GM23338 (cell line): ENCODE data around the gene CASS4. TPM values are rescaled to one million over a fixed set of nuclear protein-coding genes. Genes with fewer than 3 reads are reported as not detected.

ENCODE experiments used
- ATAC-seq: fragments of 200-7000 bp; cut with Tn5 transposase; 3 replicates; pipeline ENCODE4 v1.9.1; 2020
- DNase-seq: peaks from one replicate; pipeline ENCODE4 v3.0.0-alpha.2; 2015; ENCODE audit warnings: low spot score
- H2AFZ ChIP-seq: fragments of 200-600 bp; sonication (generic); 2 replicates; pipeline ENCODE4 v1.8.0; 2016; ENCODE audit warnings: antibody characterized with exemption, mild to moderate bottlenecking, moderate library complexity
- H3F3A ChIP-seq: fragments of 200-600 bp; sonication (generic); replicated peaks from 2 replicates; pipeline ENCODE4 v1.8.0; 2017; ENCODE audit warnings: antibody characterized with exemption, mixed run types, low read depth
- H3K27ac ChIP-seq: fragments of 200-600 bp; sonication (generic); 2 replicates; pipeline ENCODE4 v1.6.1; 2016; ENCODE audit warnings: low read depth
- H3K27me3 ChIP-seq: fragments of 200-600 bp; sonication (generic); 2 replicates; pipeline ENCODE4 v1.8.0; 2016; ENCODE audit warnings: mild to moderate bottlenecking, mixed run types, moderate library complexity; ENCODE audit not compliant: insufficient read depth
- H3K36me3 ChIP-seq: fragments of 200-600 bp; sonication (generic); 2 replicates; pipeline ENCODE4 v1.8.0; 2016; ENCODE audit warnings: mild to moderate bottlenecking; ENCODE audit not compliant: insufficient read depth
- H3K4me1 ChIP-seq: fragments of 200-600 bp; sonication (generic); 2 replicates; pipeline ENCODE4 v1.8.0; 2016; ENCODE audit warnings: mild to moderate bottlenecking, moderate library complexity; ENCODE audit not compliant: insufficient read depth
- H3K4me2 ChIP-seq: fragments of 200-600 bp; sonication (generic); 2 replicates; pipeline ENCODE4 v1.7.1; 2017; ENCODE audit warnings: mixed run types
- H3K4me3 ChIP-seq: fragments of 200-600 bp; sonication (generic); 2 replicates; pipeline ENCODE4 v1.6.1; 2016; ENCODE audit warnings: mixed run types
- H3K79me2 ChIP-seq: fragments of 200-600 bp; sonication (generic); replicated peaks from 2 replicates; pipeline ENCODE4 v1.8.0; 2017; ENCODE audit warnings: mild to moderate bottlenecking; ENCODE audit not compliant: insufficient read depth
- H3K9me2 ChIP-seq: fragments of 200-600 bp; sonication (generic); 2 replicates; pipeline ENCODE4 v1.8.0; 2017; ENCODE audit not compliant: insufficient read depth
- H4K20me1 ChIP-seq: fragments of 200-600 bp; sonication (generic); replicated peaks from 2 replicates; pipeline ENCODE4 v1.8.0; 2017; ENCODE audit warnings: mild to moderate bottlenecking; ENCODE audit not compliant: insufficient read depth
- H3K27ac Mint-ChIP-seq: 2 replicates; pipeline ENCODE4 v1.8.0; 2020; ENCODE audit warnings: inconsistent platforms, mild to moderate bottlenecking, moderate library complexity, mixed read lengths
- H3K27me3 Mint-ChIP-seq: 3 replicates; pipeline ENCODE4 v1.8.0; 2022; ENCODE audit warnings: low read depth, mild to moderate bottlenecking, moderate library complexity, mixed read lengths, inconsistent platforms; ENCODE audit not compliant: insufficient read depth, poor library complexity
- H3K36me3 Mint-ChIP-seq: 3 replicates; pipeline ENCODE4 v1.8.0; 2021; ENCODE audit warnings: low read depth, mild to moderate bottlenecking, inconsistent platforms, moderate library complexity, mixed read lengths
- H3K4me1 Mint-ChIP-seq: 3 replicates; pipeline ENCODE4 v1.8.0; 2020; ENCODE audit warnings: mild to moderate bottlenecking, inconsistent platforms, mixed read lengths
- H3K4me3 Mint-ChIP-seq: 3 replicates; pipeline ENCODE4 v1.8.0; 2021; ENCODE audit warnings: moderate library complexity, mild to moderate bottlenecking, inconsistent platforms, mixed read lengths
- H3K9me3 Mint-ChIP-seq: 3 replicates; pipeline ENCODE4 v1.8.0; 2020; ENCODE audit warnings: moderate library complexity, mild to moderate bottlenecking, inconsistent platforms, mixed read lengths
- EZH2 ChIP-seq: fragments of 200-600 bp; sonication (generic); IDR thresholded peaks from one replicate; pipeline ENCODE4 v1.8.0; 2017; ENCODE audit warnings: antibody characterized with exemption, mild to moderate bottlenecking, low read depth; ENCODE audit not compliant: unreplicated experiment
- EZH2phosphoT487 ChIP-seq: fragments of 200-600 bp; sonication (generic); IDR thresholded peaks from one replicate; pipeline ENCODE4 v1.8.1; 2018; ENCODE audit warnings: antibody characterized with exemption; ENCODE audit not compliant: unreplicated experiment
- POLR2AphosphoS5 ChIP-seq: IDR thresholded peaks from 2 replicates; pipeline ENCODE4 v1.6.1; 2016; ENCODE audit warnings: antibody characterized with exemption, low read depth
- STAT1 ChIP-seq: IDR thresholded peaks from one replicate; pipeline ENCODE4 v1.6.1; 2016; ENCODE audit warnings: antibody characterized with exemption; ENCODE audit not compliant: unreplicated experiment
- ZNF331 ChIP-seq: fragments of 250-450 bp; sonication (Bioruptor Pico); IDR thresholded peaks from 2 replicates; pipeline ENCODE4 v1.5.0; 2020; ENCODE audit warnings: low read depth, mild to moderate bottlenecking, moderate library complexity
- polyA plus RNA-seq: library from polyadenylated mRNA; unstranded; fragments of >200 nt; fragmentation: Nextera tagmentation; extraction: Ambion mirVana; gene quantifications from 2 replicates; pipeline ENCODE4 v1.2.1, GENCODE V29; 2016
- total RNA-seq: library from RNA; depleted of rRNA; stranded (reverse); fragments of >200 nt; shearing (Covaris generic); gene quantifications from 2 replicates; pipeline ENCODE4 v1.2.3, GENCODE V29; 2014
- TF ChIP-seq, protein P1 (sequence below): IDR thresholded peaks from one replicate; pipeline ENCODE4 v1.6.1; 2018; ENCODE audit warnings: antibody characterized with exemption; ENCODE audit not compliant: unreplicated experiment
- TF ChIP-seq, protein P2 (sequence below): fragments of 250-450 bp; sonication (Bioruptor Pico); IDR thresholded peaks from 2 replicates; pipeline ENCODE4 v1.5.0; 2020; ENCODE audit warnings: mild to moderate bottlenecking, moderate library complexity

CASS4 gene
- total and polyA plus RNA-seq, 2 experiments from 2014 or later: not detected

DNA sequence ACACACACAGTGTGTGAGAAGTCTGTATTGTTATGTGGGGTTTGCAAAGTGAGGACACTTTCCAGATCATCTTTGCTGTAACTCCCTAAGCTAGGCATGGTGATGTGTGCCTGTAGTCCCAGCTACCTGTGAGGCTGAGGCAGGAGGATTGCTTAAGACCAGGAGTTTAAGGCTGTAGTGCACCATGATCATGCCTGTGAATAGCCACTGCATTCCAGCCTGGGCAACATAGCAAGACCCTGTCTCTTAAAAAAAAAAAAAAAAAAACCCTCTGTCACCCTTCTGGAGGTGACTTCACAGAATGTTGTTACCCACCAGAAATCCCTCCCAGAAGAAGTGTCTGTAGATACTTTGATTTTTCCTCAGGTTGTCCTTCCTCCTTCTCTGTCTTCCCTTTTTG, 14.9 kb downstream of the CASS4 start (continued):
- no peak for TF ChIP-seq EZH2phosphoT487
- TF ChIP-seq POLR2AphosphoS5: no peak

DNA sequence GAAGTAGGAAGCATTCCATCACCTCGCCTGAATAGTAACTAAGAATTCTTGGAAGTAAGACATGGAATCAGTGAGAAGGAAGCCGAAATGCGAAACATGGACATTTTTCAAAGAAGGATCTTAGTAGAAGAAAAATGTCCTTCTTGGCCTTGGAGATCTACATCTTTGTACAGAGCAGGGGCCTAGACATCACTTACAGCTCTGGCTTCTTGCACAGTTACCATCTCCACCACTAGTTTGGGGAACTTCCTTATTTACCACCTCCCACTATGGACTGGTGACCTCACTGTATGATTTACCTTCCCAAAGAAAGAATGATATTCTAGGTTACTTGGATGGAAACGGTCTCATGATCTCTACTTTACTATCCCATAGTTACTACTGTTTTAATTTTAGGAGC, 15.7 kb downstream of the CASS4 start:
- Mint-ChIP-seq H3K27me3 (peaks cover 25% of the 10 kb centered on the region), H3K4me1 (peaks cover 3% of the 10 kb centered on the region), H3K27ac (no peak overlapping the region), H3K4me3 (no peak overlapping the region), H3K36me3 (no peaks in the 10 kb centered on the region; the same call in 2 of the 3 replicates), H3K9me3 (no peaks in the 10 kb centered on the region; the same call in 2 of the 3 replicates)
- no peaks in the 10 kb centered on the region for H3K9me2 ChIP-seq
- ATAC-seq (no peak), DNase-seq (no peak)
- no peaks in the 10 kb centered on the region for H3F3A ChIP-seq
- H3K79me2 ChIP-seq: no peaks in the 10 kb centered on the region
- no peak overlapping the region for H3K4me2 ChIP-seq
- no peaks in the 10 kb centered on the region for H3K4me1 ChIP-seq
- no peak overlapping the region for H3K4me3 ChIP-seq
- no peak overlapping the region for H2AFZ ChIP-seq
- TF ChIP-seq, protein P1, sequence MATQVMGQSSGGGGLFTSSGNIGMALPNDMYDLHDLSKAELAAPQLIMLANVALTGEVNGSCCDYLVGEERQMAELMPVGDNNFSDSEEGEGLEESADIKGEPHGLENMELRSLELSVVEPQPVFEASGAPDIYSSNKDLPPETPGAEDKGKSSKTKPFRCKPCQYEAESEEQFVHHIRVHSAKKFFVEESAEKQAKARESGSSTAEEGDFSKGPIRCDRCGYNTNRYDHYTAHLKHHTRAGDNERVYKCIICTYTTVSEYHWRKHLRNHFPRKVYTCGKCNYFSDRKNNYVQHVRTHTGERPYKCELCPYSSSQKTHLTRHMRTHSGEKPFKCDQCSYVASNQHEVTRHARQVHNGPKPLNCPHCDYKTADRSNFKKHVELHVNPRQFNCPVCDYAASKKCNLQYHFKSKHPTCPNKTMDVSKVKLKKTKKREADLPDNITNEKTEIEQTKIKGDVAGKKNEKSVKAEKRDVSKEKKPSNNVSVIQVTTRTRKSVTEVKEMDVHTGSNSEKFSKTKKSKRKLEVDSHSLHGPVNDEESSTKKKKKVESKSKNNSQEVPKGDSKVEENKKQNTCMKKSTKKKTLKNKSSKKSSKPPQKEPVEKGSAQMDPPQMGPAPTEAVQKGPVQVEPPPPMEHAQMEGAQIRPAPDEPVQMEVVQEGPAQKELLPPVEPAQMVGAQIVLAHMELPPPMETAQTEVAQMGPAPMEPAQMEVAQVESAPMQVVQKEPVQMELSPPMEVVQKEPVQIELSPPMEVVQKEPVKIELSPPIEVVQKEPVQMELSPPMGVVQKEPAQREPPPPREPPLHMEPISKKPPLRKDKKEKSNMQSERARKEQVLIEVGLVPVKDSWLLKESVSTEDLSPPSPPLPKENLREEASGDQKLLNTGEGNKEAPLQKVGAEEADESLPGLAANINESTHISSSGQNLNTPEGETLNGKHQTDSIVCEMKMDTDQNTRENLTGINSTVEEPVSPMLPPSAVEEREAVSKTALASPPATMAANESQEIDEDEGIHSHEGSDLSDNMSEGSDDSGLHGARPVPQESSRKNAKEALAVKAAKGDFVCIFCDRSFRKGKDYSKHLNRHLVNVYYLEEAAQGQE: no peak
- no peak for TF ChIP-seq ZNF331
- no peak for TF ChIP-seq STAT1
- TF ChIP-seq EZH2: no peak
- TF ChIP-seq, protein P2, sequence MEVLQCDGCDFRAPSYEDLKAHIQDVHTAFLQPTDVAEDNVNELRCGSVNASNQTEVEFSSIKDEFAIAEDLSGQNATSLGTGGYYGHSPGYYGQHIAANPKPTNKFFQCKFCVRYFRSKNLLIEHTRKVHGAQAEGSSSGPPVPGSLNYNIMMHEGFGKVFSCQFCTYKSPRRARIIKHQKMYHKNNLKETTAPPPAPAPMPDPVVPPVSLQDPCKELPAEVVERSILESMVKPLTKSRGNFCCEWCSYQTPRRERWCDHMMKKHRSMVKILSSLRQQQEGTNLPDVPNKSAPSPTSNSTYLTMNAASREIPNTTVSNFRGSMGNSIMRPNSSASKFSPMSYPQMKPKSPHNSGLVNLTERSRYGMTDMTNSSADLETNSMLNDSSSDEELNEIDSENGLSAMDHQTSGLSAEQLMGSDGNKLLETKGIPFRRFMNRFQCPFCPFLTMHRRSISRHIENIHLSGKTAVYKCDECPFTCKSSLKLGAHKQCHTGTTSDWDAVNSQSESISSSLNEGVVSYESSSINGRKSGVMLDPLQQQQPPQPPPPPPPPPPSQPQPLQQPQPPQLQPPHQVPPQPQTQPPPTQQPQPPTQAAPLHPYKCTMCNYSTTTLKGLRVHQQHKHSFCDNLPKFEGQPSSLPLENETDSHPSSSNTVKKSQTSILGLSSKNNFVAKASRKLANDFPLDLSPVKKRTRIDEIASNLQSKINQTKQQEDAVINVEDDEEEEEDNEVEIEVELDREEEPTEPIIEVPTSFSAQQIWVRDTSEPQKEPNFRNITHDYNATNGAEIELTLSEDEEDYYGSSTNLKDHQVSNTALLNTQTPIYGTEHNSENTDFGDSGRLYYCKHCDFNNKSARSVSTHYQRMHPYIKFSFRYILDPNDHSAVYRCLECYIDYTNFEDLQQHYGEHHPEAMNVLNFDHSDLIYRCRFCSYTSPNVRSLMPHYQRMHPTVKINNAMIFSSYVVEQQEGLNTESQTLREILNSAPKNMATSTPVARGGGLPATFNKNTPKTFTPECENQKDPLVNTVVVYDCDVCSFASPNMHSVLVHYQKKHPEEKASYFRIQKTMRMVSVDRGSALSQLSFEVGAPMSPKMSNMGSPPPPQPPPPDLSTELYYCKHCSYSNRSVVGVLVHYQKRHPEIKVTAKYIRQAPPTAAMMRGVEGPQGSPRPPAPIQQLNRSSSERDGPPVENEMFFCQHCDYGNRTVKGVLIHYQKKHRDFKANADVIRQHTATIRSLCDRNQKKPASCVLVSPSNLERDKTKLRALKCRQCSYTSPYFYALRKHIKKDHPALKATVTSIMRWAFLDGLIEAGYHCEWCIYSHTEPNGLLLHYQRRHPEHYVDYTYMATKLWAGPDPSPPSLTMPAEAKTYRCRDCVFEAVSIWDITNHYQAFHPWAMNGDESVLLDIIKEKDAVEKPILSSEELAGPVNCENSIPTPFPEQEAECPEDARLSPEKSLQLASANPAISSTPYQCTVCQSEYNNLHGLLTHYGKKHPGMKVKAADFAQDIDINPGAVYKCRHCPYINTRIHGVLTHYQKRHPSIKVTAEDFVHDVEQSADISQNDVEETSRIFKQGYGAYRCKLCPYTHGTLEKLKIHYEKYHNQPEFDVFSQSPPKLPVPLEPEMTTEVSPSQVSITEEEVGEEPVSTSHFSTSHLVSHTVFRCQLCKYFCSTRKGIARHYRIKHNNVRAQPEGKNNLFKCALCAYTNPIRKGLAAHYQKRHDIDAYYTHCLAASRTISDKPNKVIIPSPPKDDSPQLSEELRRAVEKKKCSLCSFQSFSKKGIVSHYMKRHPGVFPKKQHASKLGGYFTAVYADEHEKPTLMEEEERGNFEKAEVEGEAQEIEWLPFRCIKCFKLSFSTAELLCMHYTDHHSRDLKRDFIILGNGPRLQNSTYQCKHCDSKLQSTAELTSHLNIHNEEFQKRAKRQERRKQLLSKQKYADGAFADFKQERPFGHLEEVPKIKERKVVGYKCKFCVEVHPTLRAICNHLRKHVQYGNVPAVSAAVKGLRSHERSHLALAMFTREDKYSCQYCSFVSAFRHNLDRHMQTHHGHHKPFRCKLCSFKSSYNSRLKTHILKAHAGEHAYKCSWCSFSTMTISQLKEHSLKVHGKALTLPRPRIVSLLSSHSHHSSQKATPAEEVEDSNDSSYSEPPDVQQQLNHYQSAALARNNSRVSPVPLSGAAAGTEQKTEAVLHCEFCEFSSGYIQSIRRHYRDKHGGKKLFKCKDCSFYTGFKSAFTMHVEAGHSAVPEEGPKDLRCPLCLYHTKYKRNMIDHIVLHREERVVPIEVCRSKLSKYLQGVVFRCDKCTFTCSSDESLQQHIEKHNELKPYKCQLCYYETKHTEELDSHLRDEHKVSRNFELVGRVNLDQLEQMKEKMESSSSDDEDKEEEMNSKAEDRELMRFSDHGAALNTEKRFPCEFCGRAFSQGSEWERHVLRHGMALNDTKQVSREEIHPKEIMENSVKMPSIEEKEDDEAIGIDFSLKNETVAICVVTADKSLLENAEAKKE (CRISPR knock-in tag): no peak
- H3K27me3 ChIP-seq: 0 out of 2 replicates have a peak, but pooled peaks cover 12% of the 10 kb centered on the region
- no peaks in the 10 kb centered on the region for H3K36me3 ChIP-seq
- no peak overlapping the region for H3K27ac ChIP-seq
- H4K20me1 ChIP-seq: no peaks in the 10 kb centered on the region
